GM23338 (cell line): ENCODE measurements around the gene VSTM2B. TPM values are rescaled to one million over a fixed set of nuclear protein-coding genes. Genes with fewer than 3 reads are reported as not detected.

ENCODE experiments used
- ATAC-seq: fragments of 200-7000 bp; cut with Tn5 transposase; 3 replicates; pipeline ENCODE4 v1.9.1; 2020
- DNase-seq: peaks from one replicate; pipeline ENCODE4 v3.0.0-alpha.2; 2015; ENCODE audit warnings: low spot score
- H2AFZ ChIP-seq: fragments of 200-600 bp; sonication (generic); 2 replicates; pipeline ENCODE4 v1.8.0; 2016; ENCODE audit warnings: antibody characterized with exemption, mild to moderate bottlenecking, moderate library complexity
- H3F3A ChIP-seq: fragments of 200-600 bp; sonication (generic); replicated peaks from 2 replicates; pipeline ENCODE4 v1.8.0; 2017; ENCODE audit warnings: antibody characterized with exemption, mixed run types, low read depth
- H3K27ac ChIP-seq: fragments of 200-600 bp; sonication (generic); 2 replicates; pipeline ENCODE4 v1.6.1; 2016; ENCODE audit warnings: low read depth
- H3K27me3 ChIP-seq: fragments of 200-600 bp; sonication (generic); 2 replicates; pipeline ENCODE4 v1.8.0; 2016; ENCODE audit warnings: mild to moderate bottlenecking, mixed run types, moderate library complexity; ENCODE audit not compliant: insufficient read depth
- H3K36me3 ChIP-seq: fragments of 200-600 bp; sonication (generic); 2 replicates; pipeline ENCODE4 v1.8.0; 2016; ENCODE audit warnings: mild to moderate bottlenecking; ENCODE audit not compliant: insufficient read depth
- H3K4me1 ChIP-seq: fragments of 200-600 bp; sonication (generic); 2 replicates; pipeline ENCODE4 v1.8.0; 2016; ENCODE audit warnings: mild to moderate bottlenecking, moderate library complexity; ENCODE audit not compliant: insufficient read depth
- H3K4me2 ChIP-seq: fragments of 200-600 bp; sonication (generic); 2 replicates; pipeline ENCODE4 v1.7.1; 2017; ENCODE audit warnings: mixed run types
- H3K4me3 ChIP-seq: fragments of 200-600 bp; sonication (generic); 2 replicates; pipeline ENCODE4 v1.6.1; 2016; ENCODE audit warnings: mixed run types
- H3K79me2 ChIP-seq: fragments of 200-600 bp; sonication (generic); replicated peaks from 2 replicates; pipeline ENCODE4 v1.8.0; 2017; ENCODE audit warnings: mild to moderate bottlenecking; ENCODE audit not compliant: insufficient read depth
- H3K9me2 ChIP-seq: fragments of 200-600 bp; sonication (generic); 2 replicates; pipeline ENCODE4 v1.8.0; 2017; ENCODE audit not compliant: insufficient read depth
- H4K20me1 ChIP-seq: fragments of 200-600 bp; sonication (generic); replicated peaks from 2 replicates; pipeline ENCODE4 v1.8.0; 2017; ENCODE audit warnings: mild to moderate bottlenecking; ENCODE audit not compliant: insufficient read depth
- H3K27ac Mint-ChIP-seq: 2 replicates; pipeline ENCODE4 v1.8.0; 2020; ENCODE audit warnings: inconsistent platforms, mild to moderate bottlenecking, moderate library complexity, mixed read lengths
- H3K27me3 Mint-ChIP-seq: 3 replicates; pipeline ENCODE4 v1.8.0; 2022; ENCODE audit warnings: low read depth, mild to moderate bottlenecking, moderate library complexity, mixed read lengths, inconsistent platforms; ENCODE audit not compliant: insufficient read depth, poor library complexity
- H3K36me3 Mint-ChIP-seq: 3 replicates; pipeline ENCODE4 v1.8.0; 2021; ENCODE audit warnings: low read depth, mild to moderate bottlenecking, inconsistent platforms, moderate library complexity, mixed read lengths
- H3K4me1 Mint-ChIP-seq: 3 replicates; pipeline ENCODE4 v1.8.0; 2020; ENCODE audit warnings: mild to moderate bottlenecking, inconsistent platforms, mixed read lengths
- H3K4me3 Mint-ChIP-seq: 3 replicates; pipeline ENCODE4 v1.8.0; 2021; ENCODE audit warnings: moderate library complexity, mild to moderate bottlenecking, inconsistent platforms, mixed read lengths
- H3K9me3 Mint-ChIP-seq: 3 replicates; pipeline ENCODE4 v1.8.0; 2020; ENCODE audit warnings: moderate library complexity, mild to moderate bottlenecking, inconsistent platforms, mixed read lengths
- CTCF ChIP-seq, 2 experiments: fragments of 200-600 bp in 1 of 2; sonication (generic) in 1 of 2; conservative IDR thresholded peaks; 2 replicates each; pipeline versions ENCODE4 v1.5.1 to v1.6.1; 2016 to 2017; ENCODE audit warnings: antibody characterized with exemption in 2 of 2, low read depth in 2 of 2, mild to moderate bottlenecking in 2 of 2, moderate library complexity in 1 of 2
- ETS1 ChIP-seq: IDR thresholded peaks from 2 replicates; pipeline ENCODE4 v1.6.1; 2016; ENCODE audit warnings: antibody characterized with exemption
- EZH2 ChIP-seq: fragments of 200-600 bp; sonication (generic); IDR thresholded peaks from one replicate; pipeline ENCODE4 v1.8.0; 2017; ENCODE audit warnings: antibody characterized with exemption, mild to moderate bottlenecking, low read depth; ENCODE audit not compliant: unreplicated experiment
- JUNB ChIP-seq: IDR thresholded peaks from one replicate; pipeline ENCODE4 v1.6.1; 2016; ENCODE audit warnings: antibody characterized with exemption; ENCODE audit not compliant: unreplicated experiment
- NANOG ChIP-seq: IDR thresholded peaks from 2 replicates; pipeline ENCODE4 v1.6.1; 2016; ENCODE audit warnings: antibody characterized with exemption, borderline replicate concordance
- POLR2AphosphoS5 ChIP-seq: IDR thresholded peaks from 2 replicates; pipeline ENCODE4 v1.6.1; 2016; ENCODE audit warnings: antibody characterized with exemption, low read depth
- STAT1 ChIP-seq: IDR thresholded peaks from one replicate; pipeline ENCODE4 v1.6.1; 2016; ENCODE audit warnings: antibody characterized with exemption; ENCODE audit not compliant: unreplicated experiment
- ZNF114 ChIP-seq: fragments of 250-450 bp; sonication (Bioruptor Pico); IDR thresholded peaks from 2 replicates; pipeline ENCODE4 v1.5.0; 2020; ENCODE audit warnings: mild to moderate bottlenecking, moderate library complexity
- ZNF331 ChIP-seq: fragments of 250-450 bp; sonication (Bioruptor Pico); IDR thresholded peaks from 2 replicates; pipeline ENCODE4 v1.5.0; 2020; ENCODE audit warnings: low read depth, mild to moderate bottlenecking, moderate library complexity
- ZNF462 ChIP-seq: fragments of 250-450 bp; sonication (Bioruptor Pico); IDR thresholded peaks from 2 replicates; pipeline ENCODE4 v1.5.0; 2020; ENCODE audit warnings: mild to moderate bottlenecking, moderate library complexity
- polyA plus RNA-seq: library from polyadenylated mRNA; unstranded; fragments of >200 nt; fragmentation: Nextera tagmentation; extraction: Ambion mirVana; gene quantifications from 2 replicates; pipeline ENCODE4 v1.2.1, GENCODE V29; 2016
- total RNA-seq: library from RNA; depleted of rRNA; stranded (reverse); fragments of >200 nt; shearing (Covaris generic); gene quantifications from 2 replicates; pipeline ENCODE4 v1.2.3, GENCODE V29; 2014

Gene VSTM2B
- total and polyA plus RNA-seq, 2 experiments from 2014 or later: 1.2 to 1.8 TPM

- Histone ChIP-seq H4K20me1 (no peaks in the 10 kb centered on the region), H3K27ac (no peak overlapping the region), H3K4me2 (no peak overlapping the region), H3K79me2 (no peaks in the 10 kb centered on the region), H3K4me1 (peaks cover 7% of the 10 kb centered on the region; the same call in 1 of the 2 replicates), H3F3A (0 out of 2 replicates have a peak, but pooled peaks cover 3% of the 10 kb centered on the region), H3K27me3 (peaks cover 26% of the 10 kb centered on the region), H2AFZ (no peak overlapping the region), H3K36me3 (no peaks in the 10 kb centered on the region), H3K9me2 (no peaks in the 10 kb centered on the region), H3K4me3 (no peak overlapping the region)
- no peak overlapping the region for H3K27ac Mint-ChIP-seq
- no peak overlapping the region for H3K4me3 Mint-ChIP-seq
- peaks cover 3% of the 10 kb centered on the region; the same call in 1 of the 3 replicates for H3K36me3 Mint-ChIP-seq
- DNase-seq (no peak), ATAC-seq (no peak)
- H3K27me3 Mint-ChIP-seq: peaks cover 32% of the 10 kb centered on the region
- no peaks in the 10 kb centered on the region; the same call in 2 of the 3 replicates for H3K9me3 Mint-ChIP-seq
- peaks cover 4% of the 10 kb centered on the region; the same call in 2 of the 3 replicates for H3K4me1 Mint-ChIP-seq
- no peak for TF ChIP-seq POLR2AphosphoS5
- no peak for TF ChIP-seq CTCF (conservative IDR thresholded peaks at IDR 0.05; ENCODE audit: low read depth in 2 of 2)
- TF ChIP-seq NANOG: no peak
- no peak for TF ChIP-seq ETS1
- no peak for TF ChIP-seq EZH2
Measured at GRCh38 chr19:29519931-29520330, 5.9 kb upstream of the VSTM2B start.

GRCh38 chr19:29520390-29520789 lies 5.4 kb upstream of the VSTM2B start:
- Histone ChIP-seq H4K20me1 (no peaks in the 10 kb centered on the region), H3K27me3 (peaks cover 29% of the 10 kb centered on the region), H3K79me2 (no peaks in the 10 kb centered on the region), H2AFZ (no peak overlapping the region), H3K4me3 (no peak overlapping the region), H3K36me3 (no peaks in the 10 kb centered on the region), H3K9me2 (no peaks in the 10 kb centered on the region), H3K4me1 (peaks cover 7% of the 10 kb centered on the region; the same call in 1 of the 2 replicates), H3F3A (0 out of 2 replicates have a peak, but pooled peaks cover 3% of the 10 kb centered on the region), H3K4me2 (no peak overlapping the region), H3K27ac (no peak overlapping the region)
- Mint-ChIP-seq H3K27me3 (peaks cover 29% of the 10 kb centered on the region), H3K27ac (no peak overlapping the region), H3K9me3 (no peaks in the 10 kb centered on the region; the same call in 2 of the 3 replicates), H3K4me3 (no peak overlapping the region), H3K36me3 (peaks cover 3% of the 10 kb centered on the region; the same call in 1 of the 3 replicates), H3K4me1 (peaks cover 4% of the 10 kb centered on the region; the same call in 2 of the 3 replicates)
- no peak for DNase-seq
- no peak for ATAC-seq
- TF ChIP-seq JUNB (no peak), ZNF462 (CRISPR knock-in tag) (no peak), ZNF114 (CRISPR knock-in tag) (no peak), EZH2 (no peak), ZNF331 (CRISPR knock-in tag) (no peak), POLR2AphosphoS5 (no peak), STAT1 (no peak)
